ENCODE results near the gene ITLN2.
"Not testable (repeated sequence)": the region's sequence is repeated elsewhere in the genome, so short reads cannot be mapped to it uniquely, and the experiment has no call there.

Gene ITLN2

DNA sequence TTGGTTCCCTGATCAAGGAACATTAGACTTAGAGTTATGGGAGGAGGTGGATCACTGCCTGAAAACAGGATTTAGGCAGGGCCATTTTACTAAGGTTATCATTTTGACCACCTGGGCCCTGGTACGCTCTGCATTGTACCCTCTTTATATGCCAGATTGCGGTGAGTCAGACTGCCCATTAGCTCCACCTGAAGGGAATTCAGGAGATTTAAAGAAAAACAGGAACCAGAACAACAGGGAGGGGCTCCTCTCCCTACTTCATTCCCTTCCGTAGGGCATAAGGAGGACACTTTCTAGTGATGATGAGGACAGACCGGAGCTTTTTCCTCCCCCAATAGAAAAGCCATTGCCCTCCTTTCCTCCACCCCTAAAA lies 49.0 kb downstream of the ITLN2 start:
- no peak for DNase-seq (ENCODE audit: low read depth)

DNA sequence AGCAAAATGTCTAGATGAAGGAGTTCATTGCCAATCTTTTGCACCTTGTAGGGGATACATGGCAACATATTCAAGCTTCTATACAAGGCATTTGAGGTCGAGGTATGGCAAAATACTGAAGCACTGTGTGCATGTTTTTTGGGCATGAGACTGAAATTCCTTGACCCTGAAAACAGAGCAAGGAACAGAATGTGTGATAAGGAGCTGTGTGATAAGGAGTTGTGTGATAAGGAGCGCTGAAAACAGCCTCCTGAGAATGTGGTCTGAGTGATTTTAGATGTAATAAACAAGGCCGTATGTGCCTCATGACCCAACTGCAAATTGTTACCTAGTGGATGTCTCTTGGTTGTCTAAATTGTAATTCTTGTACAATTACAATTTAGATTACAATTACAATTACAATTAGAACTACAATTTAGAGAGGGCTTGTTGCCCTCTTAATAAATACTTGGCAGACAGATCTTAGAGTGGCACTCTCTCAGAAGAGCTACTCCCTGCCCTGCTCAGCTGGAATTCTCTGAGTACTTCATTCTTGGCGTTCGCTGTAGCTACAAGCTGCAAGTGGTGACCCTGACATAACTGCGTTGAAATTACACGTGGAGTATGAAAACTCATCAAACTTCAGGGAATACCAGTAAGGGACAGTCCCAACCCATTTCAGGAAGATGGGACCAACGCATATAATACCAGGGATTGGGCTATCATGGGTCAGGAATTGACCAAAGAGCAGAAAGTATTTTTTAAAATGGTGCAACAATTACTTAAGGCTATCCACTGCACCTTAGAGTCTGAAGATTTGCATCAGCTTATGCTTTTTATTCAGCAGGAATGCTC lies 49.6 kb downstream of the ITLN2 start:
- no peak for DNase-seq (ENCODE audit: low read depth)

DNA sequence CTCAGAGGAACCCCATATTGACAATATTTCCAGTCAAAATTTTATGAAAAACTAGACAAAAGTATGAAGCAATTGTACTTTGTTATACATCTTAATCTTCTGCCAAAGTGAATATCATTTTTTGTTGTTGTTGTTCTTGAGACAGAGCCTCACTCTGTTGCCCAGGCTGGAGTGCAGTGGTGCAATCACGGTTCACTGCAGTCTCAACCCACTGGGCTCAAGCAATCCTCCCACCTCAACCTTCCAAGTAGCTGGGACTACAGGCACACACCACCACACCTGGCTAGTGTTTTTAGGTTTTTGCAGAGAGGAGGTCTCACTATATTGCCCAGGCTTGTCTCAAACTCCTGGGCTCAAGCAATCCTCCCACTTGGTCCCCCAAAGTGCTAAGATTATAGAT lies 52.4 kb downstream of the ITLN2 start:
- not testable (repeated sequence) for DNase-seq (ENCODE audit: low read depth)

DNA sequence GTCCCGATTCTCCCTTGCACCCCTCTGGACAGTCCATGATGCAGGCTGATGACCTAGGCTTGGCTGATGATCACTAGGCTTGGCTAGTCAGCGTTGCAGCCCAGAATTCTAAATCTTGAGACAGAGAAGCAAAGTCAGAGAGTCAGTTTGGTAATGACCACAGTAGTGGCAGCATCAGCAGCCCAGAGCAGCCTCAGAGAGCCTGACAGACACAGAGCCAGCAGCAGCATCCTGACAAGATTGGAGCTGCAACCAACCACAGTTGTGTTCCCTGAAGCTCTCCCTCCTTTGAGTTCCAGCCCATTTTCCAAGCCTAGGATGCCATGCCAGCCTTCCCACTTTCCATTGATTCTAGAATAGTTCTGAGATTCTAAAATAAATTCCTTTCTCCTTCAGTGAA lies 52.8 kb downstream of the ITLN2 start:
- no peak for DNase-seq (ENCODE audit: low read depth)

DNA sequence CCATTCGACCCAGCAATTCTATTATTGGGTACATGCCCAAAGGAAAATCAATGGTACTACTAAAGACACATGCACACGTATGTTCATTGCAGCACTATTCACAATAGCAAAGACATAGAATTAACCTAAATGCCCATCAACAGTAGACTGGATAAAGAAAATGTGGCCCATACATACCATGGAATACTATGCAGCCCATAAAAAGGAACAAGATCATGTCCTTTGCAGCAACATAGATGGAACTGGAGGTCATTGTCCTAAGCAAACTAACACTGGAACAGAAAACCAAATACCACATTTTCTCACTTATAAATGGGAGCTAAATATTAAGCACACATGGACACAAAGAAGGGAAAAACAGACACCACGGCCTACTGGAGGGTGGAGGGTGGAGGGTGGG lies 53.9 kb downstream of the ITLN2 start:
- DNase-seq (ENCODE audit: low read depth) = not testable (repeated sequence)

Data from stimulated activated CD8-positive, alpha-beta memory T cell treated with anti-CD3 and anti-CD28 coated beads, Interleukin-4, amount 100 ng/mL, for 24 hours (primary cell).